ENCODE measurements around the gene VRTN.
"Not testable (repeated sequence)": the region's sequence is repeated elsewhere in the genome, so short reads cannot be mapped to it uniquely, and the experiment has no call there.

Gene VRTN

GRCh38 chr14:74348241-74348734 lies at the start of gene VRTN:
TSS of gene VRTN (plus strand) at chr14:74348471. CDS start at chr14:74356784, 8,313 bp downstream.
- DNase-seq (ENCODE audit: low spot score), result no peak

GRCh38 chr14:74299061-74299545 lies 49.2 kb upstream of the VRTN start:
- no peak for DNase-seq (ENCODE audit: low spot score)

- no peak for DNase-seq (ENCODE audit: low spot score)
Observed at GRCh38 chr14:74301594-74302151, 46.6 kb upstream of the VRTN start.

GRCh38 chr14:74302152-74302628 lies 46.1 kb upstream of the VRTN start:
- peak; percentile 55 for DNase-seq (ENCODE audit: low spot score)

GRCh38 chr14:74302634-74303569 lies 45.4 kb upstream of the VRTN start, which contains the start of gene ABCD4:
TSS of gene ABCD4 (minus strand) at chr14:74302934. CDS start at chr14:74302912, 22 bp downstream.
- DNase-seq (ENCODE audit: low spot score), result peak; percentile 77

- no peak for DNase-seq (ENCODE audit: low spot score)
Observed at GRCh38 chr14:74308695-74309094, 39.6 kb upstream of the VRTN start.

GRCh38 chr14:74309125-74310022 lies 38.9 kb upstream of the VRTN start:
- no peak for DNase-seq (ENCODE audit: low spot score)

GRCh38 chr14:74312161-74312560 lies 36.1 kb upstream of the VRTN start:
- no peak for DNase-seq (ENCODE audit: low spot score)

- no peak for DNase-seq (ENCODE audit: low spot score)
Observed at GRCh38 chr14:74313601-74314000, 34.7 kb upstream of the VRTN start.

- DNase-seq (ENCODE audit: low spot score), result no peak
Observed at GRCh38 chr14:74314576-74314975, 33.7 kb upstream of the VRTN start.

- DNase-seq (ENCODE audit: low spot score), result peak; percentile 36
Observed at GRCh38 chr14:74324931-74325361, 23.3 kb upstream of the VRTN start.

GRCh38 chr14:74325446-74325845 lies 22.8 kb upstream of the VRTN start:
- no peak for DNase-seq (ENCODE audit: low spot score)

GRCh38 chr14:74326369-74327152 lies 21.7 kb upstream of the VRTN start:
- no peak for DNase-seq (ENCODE audit: low spot score)

GRCh38 chr14:74329950-74330552 lies 18.2 kb upstream of the VRTN start:
- not testable (repeated sequence) for DNase-seq (ENCODE audit: low spot score)

- DNase-seq (ENCODE audit: low spot score), result no peak
Observed at GRCh38 chr14:74333909-74334308, 14.4 kb upstream of the VRTN start.

GRCh38 chr14:74346341-74346740 lies 1.9 kb upstream of the VRTN start:
- DNase-seq (ENCODE audit: low spot score), result no peak

- no peak for DNase-seq (ENCODE audit: low spot score)
Observed at GRCh38 chr14:74347097-74347794, 1.0 kb upstream of the VRTN start.

- no peak for DNase-seq (ENCODE audit: low spot score)
Observed at GRCh38 chr14:74347795-74348100, 523 bp upstream of the VRTN start.

- no peak for DNase-seq (ENCODE audit: low spot score)
Observed at GRCh38 chr14:74348735-74349463, 628 bp downstream of the VRTN start.
